ENCODE measurements around the gene SMC1B. TPM values are rescaled to one million over a fixed set of nuclear protein-coding genes. Genes with fewer than 3 reads are reported as not detected.

The SMC1B gene
- total RNA-seq, 4 donors from 2014 or later: not detected

- 47 to 57% methylated on average over 6 to 25 of the region's 25 CpGs for WGBS, 2 donors (ENCODE audit: low coverage in 1 of 2)
These were observed 104.4 kb downstream of the SMC1B start for GRCh38 chr22:45308957-45309421.

GRCh38 chr22:45308391-45308956 lies 104.9 kb downstream of the SMC1B start:
- no peaks in the 10 kb centered on the region for H3K36me3 ChIP-seq
- DNase-seq: no peak
- H3K4me1 ChIP-seq: peaks cover 11 to 32% (median 29%) of the 10 kb centered on the region in 4 donors
- intact Hi-C loops (cut with DNase I; ENCODE audit: low total_unique reads): no loop called here
- in situ Hi-C loops (cut with MboI; ENCODE audit: low pct_ligation_motif_present in 1 of 4, low pct_unique_long_range_greater_than_20kb in 1 of 4, low sequenced_read_pairs in 3 of 4): no loop called here
- H3K27ac ChIP-seq: peak overlapping the region; percentile 85 to 92 (median 88)
- TF ChIP-seq POLR2AphosphoS5 (IDR thresholded peaks at IDR 0.05) (no peak), CTCF (IDR thresholded peaks at IDR 0.05) (no peak), POLR2A (IDR thresholded peaks at IDR 0.05) (no peak), EP300 (IDR thresholded peaks at IDR 0.05; ENCODE audit: low read depth) (no peak)
- H3K9me3 ChIP-seq: no peaks in the 10 kb centered on the region
- H3K27me3 ChIP-seq: no peaks in the 10 kb centered on the region
- H3K4me3 ChIP-seq: peak overlapping the region in 1 of 4 donors; percentile 78
- 89% methylated on average over 6 of the region's 6 CpGs; no CpG with 5 or more reads in 1 of the 2 donors for WGBS, 2 donors (ENCODE audit: low coverage in 1 of 2)

More at GRCh38 chr22:45308957-45309421, 104.4 kb downstream of the SMC1B start:
- H3K9me3 ChIP-seq: no peaks in the 10 kb centered on the region
- H3K4me3 ChIP-seq: peak overlapping the region; percentile 8 to 80 (median 75)
- intact Hi-C loops (cut with DNase I; ENCODE audit: low total_unique reads): no loop called here
- TF ChIP-seq EP300 (IDR thresholded peaks at IDR 0.05; ENCODE audit: low read depth): no peak
- TF ChIP-seq CTCF (IDR thresholded peaks at IDR 0.05): peak in 1 of 5 experiments; percentile 11
- peaks cover 11 to 35% (median 30%) of the 10 kb centered on the region in 4 donors for H3K4me1 ChIP-seq
- no peaks in the 10 kb centered on the region for H3K36me3 ChIP-seq
- H3K27me3 ChIP-seq: no peaks in the 10 kb centered on the region
- peak; percentile 42 for DNase-seq
- H3K27ac ChIP-seq: peak overlapping the region; percentile 85 to 92 (median 88)
- in situ Hi-C loops (cut with MboI; ENCODE audit: low pct_ligation_motif_present in 1 of 4, low pct_unique_long_range_greater_than_20kb in 1 of 4, low sequenced_read_pairs in 3 of 4): no loop called here

- H3K4me1 ChIP-seq: peaks cover 8 to 41% (median 26%) of the 10 kb centered on the region in 4 donors
- H3K4me3 ChIP-seq: no peak overlapping the region
- TF ChIP-seq CTCF (IDR thresholded peaks at IDR 0.05): no peak
- no peak for TF ChIP-seq POLR2A (IDR thresholded peaks at IDR 0.05)
- no peak for TF ChIP-seq EP300 (IDR thresholded peaks at IDR 0.05; ENCODE audit: low read depth)
- no peak for TF ChIP-seq POLR2AphosphoS5 (IDR thresholded peaks at IDR 0.05)
- peak overlapping the region in 3 of 4 donors; percentile 52 to 69 (median 52) for H3K27ac ChIP-seq
- 96% methylated on average over 9 of the region's 9 CpGs; no CpG with 5 or more reads in 1 of the 2 donors for WGBS, 2 donors (ENCODE audit: low coverage in 1 of 2)
- no peaks in the 10 kb centered on the region for H3K27me3 ChIP-seq
- H3K36me3 ChIP-seq: no peaks in the 10 kb centered on the region
- DNase-seq: no peak
- intact Hi-C loops (cut with DNase I; ENCODE audit: low total_unique reads) (no loop called here), in situ Hi-C loops (cut with MboI; ENCODE audit: low pct_ligation_motif_present in 1 of 4, low pct_unique_long_range_greater_than_20kb in 1 of 4, low sequenced_read_pairs in 3 of 4) (no loop called here)
- H3K9me3 ChIP-seq: no peaks in the 10 kb centered on the region
These were observed 107.3 kb downstream of the SMC1B start for GRCh38 chr22:45306139-45306538.

- peak overlapping the region in 3 of 4 donors; percentile 52 to 69 (median 52) for H3K27ac ChIP-seq
- H3K9me3 ChIP-seq: no peaks in the 10 kb centered on the region
- H3K4me1 ChIP-seq: peaks cover 2 to 36% (median 20%) of the 10 kb centered on the region in 4 donors
- in situ Hi-C loops (cut with MboI; ENCODE audit: low pct_ligation_motif_present in 1 of 4, low pct_unique_long_range_greater_than_20kb in 1 of 4, low sequenced_read_pairs in 3 of 4): no loop called here
- H3K4me3 ChIP-seq: no peak overlapping the region
- no peaks in the 10 kb centered on the region for H3K36me3 ChIP-seq
- no peaks in the 10 kb centered on the region for H3K27me3 ChIP-seq
- TF ChIP-seq POLR2AphosphoS5 (IDR thresholded peaks at IDR 0.05) (peak in 1 of 3 donors; percentile 27), POLR2A (IDR thresholded peaks at IDR 0.05) (no peak)
- 67 to 78% methylated on average over 3 to 6 of the region's 6 CpGs for WGBS, 2 donors (ENCODE audit: low coverage in 1 of 2)
- intact Hi-C loops (cut with DNase I; ENCODE audit: low total_unique reads): no loop called here
- DNase-seq: peak; percentile 47
These were observed 107.8 kb downstream of the SMC1B start for GRCh38 chr22:45305456-45306075.

Measured in transverse colon (tissue), 4 donors.